GM19099 (cell line): ENCODE data around the gene FGD3.

Source experiments
- POLR2A ChIP-seq: IDR thresholded peaks from 3 replicates; pipeline ENCODE4 v1.6.1; 2011; ENCODE audit warnings: low read depth; ENCODE audit not compliant: insufficient read length; ENCODE audit errors: extremely low read depth

Gene FGD3

DNA sequence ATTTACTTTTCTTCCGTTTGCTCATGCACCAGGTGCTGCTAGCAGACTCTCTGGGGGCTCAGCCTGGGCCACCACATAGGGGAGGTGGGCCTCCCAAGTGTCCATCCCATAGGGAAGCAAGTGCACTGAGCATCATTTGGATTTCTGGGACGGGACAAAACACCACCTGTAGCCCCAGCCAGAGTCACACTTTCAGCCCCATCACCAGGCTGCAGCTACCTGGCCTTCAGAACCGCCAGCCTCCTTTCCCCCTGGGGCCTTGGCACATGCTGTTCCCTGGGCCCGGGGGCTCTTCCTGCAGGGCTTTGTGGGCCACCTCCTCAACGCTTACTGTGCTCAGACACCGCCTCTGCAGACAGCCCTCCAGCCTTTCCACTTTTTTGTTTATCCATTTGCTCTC is 91.6 kb downstream of the FGD3 start:
- no peak for TF ChIP-seq POLR2A

DNA sequence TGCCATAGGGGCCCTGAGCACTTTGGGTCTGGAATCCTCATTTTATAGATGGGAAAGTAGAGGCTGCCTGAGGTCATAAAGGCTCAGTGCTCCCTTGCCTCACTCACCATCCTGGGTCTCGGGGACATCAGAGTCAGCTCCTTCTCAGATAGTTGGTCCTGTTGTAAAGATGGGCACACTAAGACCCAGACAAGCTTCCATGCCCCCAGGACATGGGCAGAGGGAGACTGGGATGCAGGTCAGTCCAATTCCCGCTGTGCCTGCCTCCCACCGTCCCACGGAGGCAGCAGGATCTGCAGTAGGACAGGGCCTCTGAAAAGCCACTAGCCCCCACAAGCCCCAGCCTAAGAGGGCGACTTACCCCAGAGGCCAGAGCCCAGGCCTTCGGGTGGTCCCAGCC is 92.1 kb downstream of the FGD3 start:
- TF ChIP-seq POLR2A: no peak

DNA sequence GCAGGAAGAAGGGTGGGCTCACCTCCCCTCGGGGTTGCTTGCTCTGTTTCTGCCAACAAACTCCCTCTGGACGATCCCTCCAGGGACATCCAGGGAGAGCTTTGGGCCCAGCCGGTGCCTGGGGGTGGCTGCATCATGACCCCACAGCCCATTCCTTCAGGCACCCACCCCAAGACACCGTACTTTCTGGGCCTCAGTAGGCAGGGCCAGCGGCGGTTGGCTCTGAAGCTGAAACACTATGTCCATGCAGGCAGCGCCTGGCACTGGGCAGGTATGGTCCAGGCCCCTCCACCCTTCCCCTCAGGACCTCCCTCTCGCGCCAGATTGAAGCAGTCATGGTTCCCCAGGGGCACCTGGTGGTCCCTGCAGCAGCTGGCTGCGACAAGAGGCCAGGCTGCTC is 92.7 kb downstream of the FGD3 start:
- TF ChIP-seq POLR2A: no peak

DNA sequence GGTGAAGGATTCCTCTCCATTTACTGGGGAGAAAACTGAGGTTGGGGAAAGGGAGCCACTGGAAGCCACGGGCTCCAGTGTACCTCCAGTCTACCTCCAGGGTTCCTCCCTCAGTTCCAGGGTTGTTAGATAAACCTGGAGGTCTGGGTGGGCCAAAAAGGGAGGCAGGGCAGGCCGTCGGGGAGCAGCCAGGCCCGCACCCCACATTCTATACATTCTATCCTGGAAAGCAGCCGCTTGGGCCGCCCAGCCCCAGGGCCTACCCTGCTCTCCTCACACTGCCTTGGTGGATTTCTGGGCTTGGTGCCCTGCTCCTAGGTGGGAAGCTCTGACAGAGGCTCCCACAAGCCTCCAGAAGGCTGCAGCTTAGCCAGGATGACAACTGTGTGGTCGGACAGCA is 93.1 kb downstream of the FGD3 start:
- no peak for TF ChIP-seq POLR2A

DNA sequence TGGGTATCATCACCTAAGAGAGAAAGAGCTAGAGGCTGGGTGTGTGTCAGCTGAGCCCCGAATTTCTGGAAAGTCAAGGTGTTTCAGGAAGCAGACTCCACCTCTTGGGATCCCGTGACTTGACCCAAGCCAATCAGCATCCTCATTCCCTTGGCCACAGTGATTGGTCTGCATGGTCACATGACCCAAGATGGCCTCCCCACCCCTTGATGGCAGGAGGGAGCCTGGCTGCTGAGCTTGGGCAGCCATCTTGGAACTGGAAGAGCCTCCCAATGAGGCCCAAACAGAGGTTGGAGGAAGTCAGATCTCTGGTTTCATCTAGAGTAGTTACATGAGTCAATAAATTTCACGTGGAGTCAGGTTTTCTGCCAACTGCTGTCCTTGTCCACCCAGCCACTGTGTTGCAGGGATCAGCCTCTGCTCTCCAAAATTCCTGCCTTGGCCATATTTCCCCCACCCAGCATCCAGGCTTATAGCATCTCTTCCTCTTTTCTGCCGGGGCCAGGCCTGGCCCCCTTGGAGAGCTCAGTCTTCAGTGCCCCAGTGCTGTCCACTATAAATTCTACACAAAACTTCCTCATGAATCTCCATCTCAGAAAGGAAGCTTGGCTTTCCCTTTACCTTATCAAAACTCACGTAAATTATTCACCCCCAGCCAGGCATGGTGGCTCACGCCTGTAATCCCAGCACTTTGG is 93.9 kb downstream of the FGD3 start:
- no peak for TF ChIP-seq POLR2A

DNA sequence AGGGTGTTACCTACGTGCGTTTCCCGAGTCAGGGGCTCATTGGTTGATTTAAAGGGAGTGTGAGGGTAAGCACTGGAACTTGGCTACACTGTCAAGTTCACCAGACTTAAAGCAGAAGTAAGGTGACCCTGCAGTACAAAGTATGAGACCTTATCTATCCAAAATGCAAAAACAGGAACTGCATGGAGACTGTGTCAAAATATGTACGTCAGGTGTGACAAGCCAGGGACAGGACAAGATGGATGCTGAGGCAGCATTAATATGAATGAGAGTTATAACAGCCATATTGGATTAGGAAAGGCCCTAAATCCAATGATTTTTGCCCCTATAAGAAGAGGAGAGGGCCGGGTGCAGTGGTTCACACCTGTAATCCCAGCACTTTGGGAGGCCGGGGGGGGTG is 95.8 kb downstream of the FGD3 start:
- no peak for TF ChIP-seq POLR2A

DNA sequence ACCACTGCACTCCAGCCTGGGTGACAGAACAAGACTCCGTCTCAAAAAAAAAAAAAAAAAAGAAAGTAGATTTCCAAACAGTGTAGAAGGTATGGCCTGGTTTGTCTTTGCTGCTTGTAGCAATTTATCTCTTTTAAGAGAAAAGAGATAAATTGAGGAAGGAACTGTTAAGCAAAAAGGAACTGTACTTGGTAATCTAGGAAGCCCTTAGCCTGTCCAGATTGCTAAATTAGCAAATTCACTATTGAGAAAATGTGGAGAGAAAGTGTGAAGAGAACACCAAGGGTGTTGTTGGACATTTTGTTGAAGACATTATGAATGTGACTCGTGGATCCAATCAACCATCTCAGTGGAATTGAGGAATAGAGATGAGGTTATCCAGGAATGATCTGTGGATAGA is 98.2 kb downstream of the FGD3 start:
- no peak for TF ChIP-seq POLR2A

DNA sequence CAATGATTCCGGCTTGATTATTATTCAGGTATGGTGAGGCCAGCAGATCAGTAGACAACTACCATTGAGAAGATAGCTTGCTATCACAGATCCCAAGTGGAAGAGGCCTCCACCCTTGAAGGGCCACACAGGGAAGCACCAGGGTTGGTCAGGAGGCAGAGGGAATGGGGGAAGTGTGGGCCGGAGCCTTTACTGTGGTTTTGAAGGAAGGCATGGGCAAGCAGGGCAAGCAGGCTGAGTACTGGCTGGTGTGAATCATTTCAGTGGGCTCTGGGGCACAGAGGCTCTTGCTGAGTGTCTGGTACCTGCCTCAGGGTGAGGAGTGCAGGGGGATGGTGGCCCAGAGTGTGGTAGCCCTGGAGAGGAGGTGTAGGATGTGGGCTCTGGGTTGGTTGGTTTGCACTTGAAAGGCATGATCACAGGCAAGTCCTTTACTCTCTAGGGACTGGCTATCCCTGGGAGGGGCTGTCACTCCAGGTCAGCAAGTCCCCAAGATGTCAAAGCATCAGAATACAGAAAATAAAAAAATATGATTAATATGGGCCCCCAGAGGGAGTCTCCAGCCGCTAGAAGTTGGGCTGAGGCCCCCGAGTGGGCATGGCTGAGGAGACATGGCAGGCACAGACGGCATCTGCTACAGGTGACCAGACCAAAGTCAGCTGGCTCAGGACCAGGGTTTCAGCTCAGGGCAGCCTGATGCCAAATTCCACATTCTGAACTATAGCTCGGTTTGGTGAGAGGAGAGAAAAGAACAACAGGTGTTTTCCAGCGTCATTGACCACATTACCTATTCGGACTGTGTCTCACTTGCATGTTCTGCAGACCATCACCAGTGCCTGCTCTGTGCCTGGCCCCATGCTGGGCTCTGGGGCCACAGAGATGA is 101.5 kb downstream of the FGD3 start:
- no peak for TF ChIP-seq POLR2A

DNA sequence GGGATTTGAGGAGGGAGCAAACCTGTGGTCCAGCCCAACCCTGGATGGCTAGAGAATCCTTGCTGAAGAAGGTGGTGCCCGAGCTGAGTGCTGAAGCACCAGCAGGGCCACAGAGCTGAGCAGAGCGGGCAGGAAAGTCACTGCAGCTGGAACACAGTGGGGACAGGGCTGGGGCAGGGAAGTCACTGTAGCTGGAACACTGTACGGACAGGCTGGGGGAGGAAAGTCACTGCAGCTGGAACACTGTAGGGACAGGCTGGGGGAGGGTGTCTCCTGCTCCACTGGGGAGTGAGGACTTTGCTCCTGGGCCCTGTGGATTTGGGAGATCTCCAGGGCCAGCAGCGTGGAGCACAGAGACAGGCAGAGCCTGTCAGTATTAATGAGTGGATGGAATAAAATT is 102.2 kb downstream of the FGD3 start:
- no peak for TF ChIP-seq POLR2A

DNA sequence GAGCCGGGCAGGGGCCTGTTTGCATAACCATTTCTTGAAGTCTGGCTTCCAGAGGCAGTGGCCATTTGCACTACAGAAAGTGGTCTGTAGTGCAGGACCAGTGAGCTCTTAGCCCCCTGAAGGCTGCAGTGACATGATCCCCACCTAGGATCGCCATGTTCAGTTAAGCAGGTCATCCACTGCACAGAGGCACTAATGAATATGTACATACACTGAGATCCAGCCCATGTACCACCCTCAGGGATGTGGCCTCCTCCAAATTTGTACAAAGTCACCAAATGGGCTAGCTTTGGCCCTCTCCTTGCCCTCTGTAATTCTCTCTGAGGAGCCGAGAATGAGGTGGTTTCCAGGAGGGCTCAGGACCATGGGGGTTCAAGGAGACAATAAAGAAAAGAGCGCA is 102.9 kb downstream of the FGD3 start:
- TF ChIP-seq POLR2A: no peak

DNA sequence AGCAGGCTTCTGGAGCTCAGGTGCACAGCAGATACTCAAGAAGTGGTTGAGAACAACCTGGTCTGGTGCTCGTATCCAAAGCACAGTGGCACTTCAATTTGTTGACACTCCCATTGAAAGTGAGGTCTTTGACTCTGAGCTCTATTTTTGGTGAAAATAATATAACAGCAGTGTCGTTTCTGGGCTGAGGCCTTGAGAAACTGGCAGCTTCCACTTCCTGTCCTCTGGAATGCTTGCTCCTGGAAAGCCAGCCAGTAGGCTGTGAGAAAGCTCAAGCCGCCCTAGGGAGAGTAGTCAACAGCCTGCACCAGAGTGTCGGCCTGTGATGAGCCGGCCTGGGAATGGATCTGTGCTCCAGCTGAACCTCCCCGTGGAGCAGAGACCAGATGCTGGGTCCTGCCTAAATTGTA is 104.4 kb downstream of the FGD3 start:
- TF ChIP-seq POLR2A: no peak

DNA sequence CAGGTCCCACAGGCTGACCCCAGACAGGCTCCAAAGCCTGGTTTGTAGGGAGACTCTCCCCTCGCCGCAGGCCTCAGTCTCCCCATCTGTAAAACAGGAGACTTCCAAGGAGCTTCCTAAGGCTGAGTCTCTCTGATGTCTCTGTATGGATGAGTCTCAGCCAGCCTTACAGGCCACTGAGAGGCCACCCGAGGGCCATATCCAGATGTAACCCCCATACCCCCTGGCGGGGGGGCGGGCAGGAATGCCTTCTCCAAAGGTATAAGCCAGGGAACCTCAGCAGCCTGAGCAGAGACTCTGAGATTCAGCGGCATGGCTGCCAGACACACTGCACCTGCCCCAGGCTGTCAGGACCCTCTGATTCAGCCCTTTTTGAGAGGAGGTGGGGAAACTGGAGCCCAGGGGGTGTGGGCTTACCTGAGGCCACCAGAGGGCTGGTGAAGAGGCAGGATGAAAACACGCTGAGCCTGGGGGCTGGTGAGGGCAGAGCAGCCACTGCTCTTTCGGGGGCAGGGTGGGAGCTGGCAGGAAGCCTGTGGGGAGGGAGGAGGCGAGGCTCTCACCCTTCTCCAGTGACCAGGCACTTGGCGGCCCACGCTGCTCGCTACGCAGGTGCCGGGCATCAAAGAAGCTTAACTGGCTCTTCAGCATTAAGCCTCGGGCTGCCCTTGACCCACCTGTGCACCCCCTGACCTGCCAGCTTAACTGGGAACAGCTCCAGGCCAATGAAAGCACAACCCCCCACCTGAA is 105.6 kb downstream of the FGD3 start:
- no peak for TF ChIP-seq POLR2A

DNA sequence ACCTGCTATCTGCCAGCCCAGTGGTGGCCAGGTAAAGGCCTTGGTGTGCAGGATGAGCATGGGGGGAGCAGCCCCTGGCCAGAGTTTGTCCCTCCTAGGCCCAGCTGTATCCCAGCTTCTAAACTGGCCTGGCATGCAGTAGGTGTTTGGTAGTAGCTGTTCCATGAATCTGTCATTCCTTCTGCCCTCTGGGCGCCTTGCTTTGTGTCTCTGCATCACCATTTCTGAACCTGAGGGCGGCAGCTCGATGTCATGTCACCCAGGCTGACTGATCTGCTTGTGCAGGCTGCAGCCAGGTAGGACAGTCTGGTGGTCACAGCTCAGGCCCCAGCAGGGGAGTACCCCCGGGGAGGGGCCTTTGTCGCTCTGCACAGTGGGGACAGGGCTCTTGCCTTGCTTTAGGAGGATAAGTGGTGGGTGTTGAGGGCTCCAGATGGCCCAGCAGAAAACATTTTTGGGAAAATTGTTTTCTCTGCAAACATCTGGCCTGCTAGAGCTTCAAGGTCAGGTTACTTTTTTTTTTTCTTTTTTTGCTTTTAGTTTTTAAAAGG is 106.5 kb downstream of the FGD3 start:
- no peak for TF ChIP-seq POLR2A

DNA sequence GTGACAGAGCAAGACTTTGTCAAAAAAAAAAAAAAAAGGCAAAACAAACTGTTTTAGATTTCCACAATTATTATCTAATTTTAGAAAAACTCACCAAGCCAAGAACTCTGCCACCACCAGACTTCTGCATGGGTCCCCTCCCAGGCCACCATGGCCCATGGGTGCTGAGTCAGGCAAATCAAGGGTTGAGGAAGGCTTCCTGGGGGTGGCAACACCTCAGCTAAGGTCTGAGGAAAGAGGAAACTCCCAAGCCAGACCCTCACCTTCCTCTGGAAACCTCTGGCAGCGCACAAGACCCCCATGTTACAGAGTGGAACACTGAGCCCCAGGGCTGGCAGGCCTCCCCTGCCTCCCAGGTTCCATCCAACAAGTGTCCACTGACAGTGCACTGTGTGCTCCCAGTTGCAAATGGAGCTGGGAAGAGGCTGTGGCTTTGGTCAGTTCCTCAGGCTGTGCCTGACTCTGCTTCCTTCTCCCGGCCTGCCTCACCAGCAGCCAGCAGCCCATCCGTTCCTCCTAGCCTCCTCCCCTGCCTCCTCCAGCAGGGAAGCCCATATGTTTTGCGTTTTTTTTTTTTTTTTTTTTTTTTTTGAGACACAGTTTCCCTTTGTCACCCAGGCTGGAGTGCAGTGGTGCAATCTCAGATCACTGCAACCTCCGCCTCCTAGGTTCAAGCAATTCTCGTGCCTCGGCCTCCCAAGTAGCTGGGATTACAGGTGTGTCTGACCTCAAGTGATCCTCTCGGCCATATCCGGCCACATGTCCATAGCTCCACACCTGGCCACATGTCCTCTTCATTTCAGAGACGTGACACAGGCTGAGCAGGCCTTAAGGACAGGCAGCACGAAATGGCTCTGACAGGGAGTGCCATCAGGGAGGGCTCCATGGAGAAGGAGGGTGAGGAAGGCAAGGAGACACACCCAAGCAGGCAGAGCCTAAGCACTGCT is 107.7 kb downstream of the FGD3 start:
- TF ChIP-seq POLR2A: no peak

DNA sequence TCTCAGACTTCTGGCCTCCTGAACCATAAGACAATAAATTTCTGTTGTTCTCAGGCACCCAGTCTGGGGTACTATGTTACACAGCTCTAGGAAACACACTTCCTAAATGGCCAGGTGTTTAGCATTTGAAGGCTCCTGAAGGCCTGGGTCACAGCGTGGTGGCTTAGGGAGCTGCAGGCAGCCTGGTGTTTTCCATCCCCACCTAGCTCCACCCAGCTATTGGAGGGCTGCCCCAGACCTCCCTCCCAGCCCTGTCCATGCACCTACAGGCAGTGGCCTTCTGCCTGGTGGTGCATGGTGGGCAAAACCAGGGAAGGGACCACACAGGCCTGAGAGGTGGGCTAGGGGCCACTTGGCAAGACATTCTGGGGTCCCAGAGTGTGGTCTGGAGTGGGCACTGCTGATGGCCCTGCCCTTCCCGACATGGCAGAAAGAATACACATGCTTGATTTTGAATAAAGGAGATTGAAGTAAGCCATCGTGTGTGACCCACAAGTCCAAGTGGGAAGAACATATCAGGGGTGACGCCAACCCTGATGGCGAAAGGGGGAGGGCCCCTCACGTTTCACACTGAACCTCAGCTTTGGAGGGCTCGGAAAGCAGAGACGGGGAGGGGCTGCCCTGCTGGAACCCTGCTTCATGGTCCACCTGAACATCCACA is 109.8 kb downstream of the FGD3 start:
- TF ChIP-seq POLR2A: no peak
